K562 (cell line): ENCODE results near the gene ASB2. TPM values are rescaled to one million over a fixed set of nuclear protein-coding genes. Genes with fewer than 3 reads are reported as not detected.

ENCODE experiments used
- ATAC-seq: fragments of 200-7000 bp; cut with Tn5 transposase; 3 replicates; pipeline ENCODE4 v1.9.1; 2020; ENCODE audit warnings: moderate library complexity
- BruUV-seq: library from RNA; stranded (reverse); fragments of 400-500 nt; replicated peaks from 2 replicates; lab custom pipeline; 2021; lab: Mats Ljungman, UMichigan
- CTCF ChIA-PET: fragments of 300-600 bp; formaldehyde crosslinking; extraction: SDS; loops from one replicate; lab custom pipeline; 2021; ENCODE audit warnings: low intra/inter-chr PET ratio; lab: Yijun Ruan, JAX
- POLR2A ChIA-PET: fragments of 300-600, 350-650 bp; sonication (Branson Sonifier 250); formaldehyde crosslinking; extraction: SDS; loops from one replicate; lab custom pipeline; 2021; ENCODE audit warnings: antibody characterized with exemption, inconsistent platforms; lab: Yijun Ruan, JAX
- DNase-seq, 4 experiments: peaks; one replicate each; pipeline versions ENCODE4 v3.0.0 to v3.0.0-alpha.2; 2011 to 2018; ENCODE audit warnings: low spot score in 3 of 4, mixed read lengths in 3 of 4; ENCODE audit errors: extremely low read depth in 1 of 4
- FAIRE-seq: peaks from 2 replicates; lab custom pipeline; 2011; peaks lifted over from hg19 to GRCh38; lab: Jason Lieb, UNC
- H2AFZ ChIP-seq: 2 replicates; pipeline ENCODE4 v1.6.0; 2011; ENCODE audit warnings: low read depth, low read length, control low read depth, inconsistent platforms
- H3K27ac ChIP-seq: fragments of 200-600 bp; 3 replicates; pipeline ENCODE4 v1.8.0; 2011; ENCODE audit warnings: low read depth, mild to moderate bottlenecking, control low read depth, inconsistent platforms, low read length, moderate library complexity, mixed read lengths; ENCODE audit errors: extremely low read depth
- H3K27me3 ChIP-seq, 2 experiments: fragments of 300-600 bp in 1 of 2; 2 replicates in 1 of 2; 3 replicates in 1 of 2; pipeline versions ENCODE4 v1.6.0 to v1.8.0; 2011; ENCODE audit warnings: inconsistent platforms in 2 of 2, low read length in 2 of 2, mild to moderate bottlenecking in 1 of 2, mixed read lengths in 1 of 2, moderate library complexity in 1 of 2; ENCODE audit not compliant: control insufficient read depth in 2 of 2, insufficient read depth in 2 of 2
- H3K36me3 ChIP-seq: fragments of 300-600 bp; 3 replicates; pipeline ENCODE4 v1.8.0; 2011; ENCODE audit warnings: mild to moderate bottlenecking, low read length, inconsistent platforms; ENCODE audit not compliant: control insufficient read depth, insufficient read depth
- H3K4me1 ChIP-seq, 2 experiments: fragments of 200-600 bp in 1 of 2; replicated peaks in 1 of 2; 2 replicates in 1 of 2; 3 replicates in 1 of 2; pipeline versions ENCODE4 v1.5.1 to v1.8.0; 2011; ENCODE audit warnings: inconsistent platforms in 2 of 2, low read length in 2 of 2, mild to moderate bottlenecking in 1 of 2, mixed read lengths in 1 of 2, moderate library complexity in 1 of 2; ENCODE audit not compliant: control insufficient read depth in 2 of 2, insufficient read depth in 2 of 2
- H3K4me2 ChIP-seq: 2 replicates; pipeline ENCODE4 v1.6.1; 2011; ENCODE audit warnings: low read length, control low read depth, inconsistent platforms, mixed read lengths; ENCODE audit not compliant: insufficient read depth
- H3K4me3 ChIP-seq: fragments of 200-600 bp; sonication (generic), shearing (Covaris generic); 2 replicates; pipeline ENCODE4 v1.5.1; 2016; ENCODE audit warnings: control low read depth, inconsistent platforms
- H3K79me2 ChIP-seq: fragments of 200-600 bp; 3 replicates; pipeline ENCODE4 v1.8.0; 2011; ENCODE audit warnings: low read length, inconsistent platforms; ENCODE audit not compliant: control insufficient read depth, insufficient read depth
- H3K9ac ChIP-seq, 2 experiments: 2 replicates each; pipeline versions ENCODE4 v1.6.0 to v1.6.1; 2011; ENCODE audit warnings: low read depth in 2 of 2, low read length in 2 of 2, control low read depth in 1 of 2, inconsistent platforms in 1 of 2, mild to moderate bottlenecking in 1 of 2, mixed read lengths in 1 of 2; ENCODE audit not compliant: insufficient read depth in 1 of 2
- H3K9me1 ChIP-seq: one replicate; pipeline ENCODE4 v1.6.0; 2011; ENCODE audit warnings: inconsistent platforms, mild to moderate bottlenecking, low read length, moderate library complexity; ENCODE audit not compliant: control insufficient read depth, insufficient read depth
- H3K9me3 ChIP-seq: replicated peaks from 2 replicates; pipeline ENCODE4 v1.5.1; 2011; ENCODE audit warnings: low read depth, low read length, inconsistent platforms; ENCODE audit not compliant: control insufficient read depth, insufficient read depth
- H4K20me1 ChIP-seq: replicated peaks from 2 replicates; pipeline ENCODE4 v1.6.1; 2011; ENCODE audit warnings: low read length, inconsistent platforms, mixed read lengths; ENCODE audit not compliant: control insufficient read depth, insufficient read depth
- BMI1 ChIP-seq: fragments of 150-350 bp; IDR thresholded peaks from 2 replicates; pipeline ENCODE4 v1.6.1; 2014; ENCODE audit warnings: low read length
- CLOCK ChIP-seq: fragments of 250-450 bp; sonication (Bioruptor Pico); IDR thresholded peaks from 2 replicates; pipeline ENCODE4 v1.4.0; 2020; ENCODE audit warnings: mild to moderate bottlenecking, moderate library complexity, borderline replicate concordance
- HOXB6 ChIP-seq: fragments of 250-450 bp; sonication (Bioruptor Pico); IDR thresholded peaks from 2 replicates; pipeline ENCODE4 v1.5.1; 2022; ENCODE audit warnings: mild to moderate bottlenecking, borderline replicate concordance
- IFI16 ChIP-seq: fragments of 250-450 bp; sonication (Bioruptor Pico); IDR thresholded peaks from 2 replicates; pipeline ENCODE4 v2.1.2; 2022; ENCODE audit warnings: mild to moderate bottlenecking, inconsistent platforms
- LCOR ChIP-seq: sonication (generic); formaldehyde crosslinking; IDR thresholded peaks from 2 replicates; pipeline ENCODE4 v1.8.0; 2022; ENCODE audit warnings: mild to moderate bottlenecking, missing genetic modification reagents
- MXI1 ChIP-seq: IDR thresholded peaks from 2 replicates; pipeline ENCODE4 v1.6.1; 2011; ENCODE audit warnings: low read depth, mild to moderate bottlenecking, improper control_type of control experiment, low read length
- PRPF4 ChIP-seq: fragments of 200-400 bp; formaldehyde crosslinking; IDR thresholded peaks from one replicate; pipeline ENCODE4 v1.6.1; 2017; ENCODE audit warnings: low read length, low read depth, mild to moderate bottlenecking; ENCODE audit not compliant: insufficient read depth, poor library complexity, severe bottlenecking
- RBM22 ChIP-seq: fragments of 200-400 bp; formaldehyde crosslinking; IDR thresholded peaks from 2 replicates; pipeline ENCODE4 v1.6.1; 2018; ENCODE audit warnings: low read length, low read depth; ENCODE audit not compliant: poor library complexity, severe bottlenecking
- STAG1 ChIP-seq: sonication (generic); formaldehyde crosslinking; IDR thresholded peaks from 2 replicates; pipeline ENCODE4 v1.5.0; 2020; ENCODE audit warnings: missing genetic modification reagents, borderline replicate concordance
- TBL1XR1 ChIP-seq, 2 experiments: IDR thresholded peaks; 2 replicates each; pipeline ENCODE4 v1.6.1; 2012; ENCODE audit warnings: improper control_type of control experiment in 2 of 2, low read length in 2 of 2, mild to moderate bottlenecking in 1 of 2
- ZKSCAN8 ChIP-seq: fragments of 200-800 bp; sonication (Bioruptor generic); IDR thresholded peaks from 2 replicates; pipeline ENCODE4 v1.6.1; 2016; ENCODE audit warnings: missing genetic modification characterization, missing compliant biosample characterization
- ZNF24 ChIP-seq: fragments of 450-650 bp; IDR thresholded peaks from 2 replicates; pipeline ENCODE4 v1.6.1; 2016
- ZNF354B ChIP-seq: fragments of 250-450 bp; sonication (Bioruptor Pico); IDR thresholded peaks from 2 replicates; pipeline ENCODE4 v1.4.0; 2020
- ZNF76 ChIP-seq: fragments of 250-450 bp; sonication (Bioruptor Pico); IDR thresholded peaks from 2 replicates; pipeline ENCODE4 v1.4.0; 2020; ENCODE audit warnings: mild to moderate bottlenecking, moderate library complexity, borderline replicate concordance
- ZNF778 ChIP-seq: fragments of 450-650 bp; formaldehyde crosslinking; IDR thresholded peaks from 2 replicates; pipeline ENCODE4 v1.4.0; 2020; ENCODE audit warnings: mild to moderate bottlenecking, moderate library complexity
- WGBS: fragments of 100-300 bp; shearing (Covaris generic); methylation state at CpG from one replicate; pipeline ENCODE4 v1.1.6; 2016; ENCODE audit warnings: low coverage, mixed read lengths; ENCODE audit not compliant: insufficient coverage; ENCODE audit errors: missing lambda C conversion rate; 5-methylcytosine and 5-hydroxymethylcytosine counted together
- in situ Hi-C: fragments of 300-500 bp; cut with MboI; formaldehyde crosslinking; loops from 4 replicates; pipeline ENCODE4 v1.15.0; 2018; ENCODE audit warnings: inconsistent platforms, mixed read lengths
- intact Hi-C: fragments of 100-400 bp; cut with micrococcal nuclease; formaldehyde crosslinking; loops from 2 replicates; pipeline ENCODE4 v1.14.2; 2022
- polyA plus RNA-seq, 8 experiments: library from polyadenylated mRNA; depleted of rRNA in 4 of 8; stranded (reverse) in 5 of 8; unstranded in 3 of 8; fragments of >200 nt; fragmentation: Nextera tagmentation in 2 of 8; fragmentation: Illumina TruSeq in 1 of 8; extraction: Ambion mirVana in 2 of 8; extraction: Trizol in 1 of 8; gene quantifications; 2 replicates each; pipeline versions ENCODE4 v1.2.1 to v1.2.3, GENCODE V29; 2011 to 2014; ENCODE audit warnings: inconsistent platforms in 1 of 8, missing spikeins in 1 of 8
- total RNA-seq, 7 experiments: library from RNA; depleted of rRNA in 6 of 7; stranded (reverse); fragments of >200 nt in 6 of 7; fragmentation: Illumina TruSeq in 2 of 7; extraction: Trizol in 2 of 7; gene quantifications; 2 replicates each; pipeline versions ENCODE4 v1.2.1 to v1.2.3, GENCODE V29; 2011 to 2021; ENCODE audit warnings: low replicate concordance in 1 of 7
- TF ChIP-seq, protein P1 (sequence below): fragments of 200-800 bp; sonication (Bioruptor generic); IDR thresholded peaks from 2 replicates; pipeline ENCODE4 v1.6.1; 2016; ENCODE audit warnings: missing genetic modification characterization, missing compliant biosample characterization

ASB2 gene
- total and polyA plus RNA-seq, 9 of the 15 experiments (the other 6 are each of a cell fraction or from before 2014, with no cell fraction given) = not detected

DNA sequence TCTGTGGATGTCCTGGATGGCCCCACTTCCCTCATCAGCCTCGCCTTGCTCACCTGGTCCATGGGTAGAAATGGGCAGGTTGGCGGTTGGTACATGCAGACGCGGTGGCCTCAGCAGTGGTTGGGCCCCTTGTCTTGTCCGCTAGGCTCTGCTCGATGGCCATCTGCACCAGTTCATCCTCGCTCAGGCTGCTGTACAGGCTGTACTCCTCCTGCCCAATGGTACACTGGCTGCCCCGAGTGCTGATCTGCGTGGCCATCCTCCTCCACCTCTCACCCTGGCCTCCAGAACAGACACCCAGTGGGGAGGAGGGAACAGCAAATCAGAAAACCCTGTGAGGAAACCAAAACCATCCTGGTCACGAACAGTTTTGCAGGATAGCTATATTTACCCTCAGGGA lies 12.1 kb downstream of the ASB2 start (continued):
- TF ChIP-seq CLOCK (CRISPR knock-in tag) (no peak), ZKSCAN8 (no peak), ZNF76 (no peak), TBL1XR1 (IDR thresholded peaks at IDR 0.05; ENCODE audit: low read length in 2 of 2) (no peak)

DNA sequence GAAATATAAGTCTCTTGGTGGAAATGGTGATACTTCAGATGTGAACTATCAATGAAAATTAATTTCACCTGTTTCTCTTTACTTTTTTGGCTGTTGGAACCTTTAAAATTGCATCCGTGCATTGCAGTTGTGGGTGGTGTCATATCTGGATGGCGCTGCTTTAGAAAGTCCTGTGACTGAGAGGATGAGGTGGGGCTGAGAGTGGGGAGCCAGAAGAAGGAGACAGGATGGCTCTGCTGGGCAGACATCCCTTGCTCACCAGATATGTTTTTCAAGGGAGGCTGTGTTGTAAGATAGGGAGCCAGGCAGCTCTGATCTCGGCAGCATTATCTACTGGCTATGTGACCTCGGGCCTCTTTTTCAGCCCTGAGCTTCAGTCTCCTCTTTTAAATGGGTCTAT lies 12.7 kb downstream of the ASB2 start:
- Histone ChIP-seq H3K4me1 (peaks cover 0 to 8% of the 10 kb centered on the region in 2 experiments; a peak in 1 of 5 replicates), H3K27me3 (peaks cover 0 to 3% of the 10 kb centered on the region in 2 experiments; a peak in 2 of 5 replicates), H2AFZ (no peak overlapping the region), H3K27ac (no peak overlapping the region), H4K20me1 (no peaks in the 10 kb centered on the region), H3K9me1 (no peaks in the 10 kb centered on the region), H3K9ac (no peak overlapping the region), H3K9me3 (no peaks in the 10 kb centered on the region), H3K4me2 (no peak overlapping the region), H3K79me2 (no peaks in the 10 kb centered on the region), H3K36me3 (no peaks in the 10 kb centered on the region), H3K4me3 (no peak overlapping the region)
- ATAC-seq = no peak
- no peak for FAIRE-seq
- intact Hi-C loops (no loop called here), in situ Hi-C loops (no loop called here)
- CTCF ChIA-PET = no interaction called here
- no peak for DNase-seq
- POLR2A ChIA-PET = interaction anchor here (0.7 kb wide), 1 partner anchor 265 kb away, joined by 3 read pairs; no protein-coding TSS in a partner anchor
- WGBS = 4% methylated on average over 4 of the region's 4 CpGs
- no TSS peak for BruUV-seq
- TF ChIP-seq RBM22 = no peak
- no peak for TF ChIP-seq HOXB6
- TF ChIP-seq STAG1 (CRISPR knock-in tag) = no peak
- TF ChIP-seq, protein P1, sequence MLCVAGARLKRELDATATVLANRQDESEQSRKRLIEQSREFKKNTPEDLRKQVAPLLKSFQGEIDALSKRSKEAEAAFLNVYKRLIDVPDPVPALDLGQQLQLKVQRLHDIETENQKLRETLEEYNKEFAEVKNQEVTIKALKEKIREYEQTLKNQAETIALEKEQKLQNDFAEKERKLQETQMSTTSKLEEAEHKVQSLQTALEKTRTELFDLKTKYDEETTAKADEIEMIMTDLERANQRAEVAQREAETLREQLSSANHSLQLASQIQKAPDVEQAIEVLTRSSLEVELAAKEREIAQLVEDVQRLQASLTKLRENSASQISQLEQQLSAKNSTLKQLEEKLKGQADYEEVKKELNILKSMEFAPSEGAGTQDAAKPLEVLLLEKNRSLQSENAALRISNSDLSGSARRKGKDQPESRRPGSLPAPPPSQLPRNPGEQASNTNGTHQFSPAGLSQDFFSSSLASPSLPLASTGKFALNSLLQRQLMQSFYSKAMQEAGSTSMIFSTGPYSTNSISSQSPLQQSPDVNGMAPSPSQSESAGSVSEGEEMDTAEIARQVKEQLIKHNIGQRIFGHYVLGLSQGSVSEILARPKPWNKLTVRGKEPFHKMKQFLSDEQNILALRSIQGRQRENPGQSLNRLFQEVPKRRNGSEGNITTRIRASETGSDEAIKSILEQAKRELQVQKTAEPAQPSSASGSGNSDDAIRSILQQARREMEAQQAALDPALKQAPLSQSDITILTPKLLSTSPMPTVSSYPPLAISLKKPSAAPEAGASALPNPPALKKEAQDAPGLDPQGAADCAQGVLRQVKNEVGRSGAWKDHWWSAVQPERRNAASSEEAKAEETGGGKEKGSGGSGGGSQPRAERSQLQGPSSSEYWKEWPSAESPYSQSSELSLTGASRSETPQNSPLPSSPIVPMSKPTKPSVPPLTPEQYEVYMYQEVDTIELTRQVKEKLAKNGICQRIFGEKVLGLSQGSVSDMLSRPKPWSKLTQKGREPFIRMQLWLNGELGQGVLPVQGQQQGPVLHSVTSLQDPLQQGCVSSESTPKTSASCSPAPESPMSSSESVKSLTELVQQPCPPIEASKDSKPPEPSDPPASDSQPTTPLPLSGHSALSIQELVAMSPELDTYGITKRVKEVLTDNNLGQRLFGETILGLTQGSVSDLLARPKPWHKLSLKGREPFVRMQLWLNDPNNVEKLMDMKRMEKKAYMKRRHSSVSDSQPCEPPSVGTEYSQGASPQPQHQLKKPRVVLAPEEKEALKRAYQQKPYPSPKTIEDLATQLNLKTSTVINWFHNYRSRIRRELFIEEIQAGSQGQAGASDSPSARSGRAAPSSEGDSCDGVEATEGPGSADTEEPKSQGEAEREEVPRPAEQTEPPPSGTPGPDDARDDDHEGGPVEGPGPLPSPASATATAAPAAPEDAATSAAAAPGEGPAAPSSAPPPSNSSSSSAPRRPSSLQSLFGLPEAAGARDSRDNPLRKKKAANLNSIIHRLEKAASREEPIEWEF (CRISPR knock-in tag) = no peak
- no peak for TF ChIP-seq ZNF778 (CRISPR knock-in tag)
- TF ChIP-seq ZNF354B (CRISPR knock-in tag) = no peak
- TF ChIP-seq ZNF24 = no peak
- no peak for TF ChIP-seq IFI16 (CRISPR knock-in tag)
- no peak for TF ChIP-seq LCOR (CRISPR knock-in tag)
- TF ChIP-seq PRPF4 = no peak
- no peak for TF ChIP-seq BMI1
- TF ChIP-seq MXI1 = no peak
